HUES6 (cell line): ENCODE data around the gene GATAD2B.
"Not testable (repeated sequence)": the region's sequence is repeated elsewhere in the genome, so short reads cannot be mapped to it uniquely, and the experiment has no call there.

Experiments used
- H3K27ac ChIP-seq: 2 replicates; pipeline ENCODE4 v1.7.0; 2013; ENCODE audit warnings: low read depth, mild to moderate bottlenecking, low read length, inconsistent platforms
- H3K27me3 ChIP-seq: 2 replicates; pipeline ENCODE4 v1.6.1; 2013; ENCODE audit warnings: low read length; ENCODE audit not compliant: control insufficient read depth, insufficient read depth
- H3K36me3 ChIP-seq: 2 replicates; pipeline ENCODE4 v1.6.1; 2013; ENCODE audit warnings: low read length; ENCODE audit not compliant: control insufficient read depth, insufficient read depth
- H3K4me1 ChIP-seq: 2 replicates; pipeline ENCODE4 v1.6.1; 2013; ENCODE audit warnings: low read length; ENCODE audit not compliant: control insufficient read depth, insufficient read depth
- H3K4me3 ChIP-seq: 2 replicates; pipeline ENCODE4 v1.5.1; 2013; ENCODE audit warnings: low read depth, low read length
- H3K9ac ChIP-seq: one replicate; pipeline ENCODE4 v1.6.1; 2013; ENCODE audit warnings: mild to moderate bottlenecking, low read length
- H3K9me3 ChIP-seq: 2 replicates; pipeline ENCODE4 v1.6.1; 2013; ENCODE audit warnings: low read depth, low read length; ENCODE audit not compliant: control insufficient read depth, insufficient read depth

Gene GATAD2B

DNA sequence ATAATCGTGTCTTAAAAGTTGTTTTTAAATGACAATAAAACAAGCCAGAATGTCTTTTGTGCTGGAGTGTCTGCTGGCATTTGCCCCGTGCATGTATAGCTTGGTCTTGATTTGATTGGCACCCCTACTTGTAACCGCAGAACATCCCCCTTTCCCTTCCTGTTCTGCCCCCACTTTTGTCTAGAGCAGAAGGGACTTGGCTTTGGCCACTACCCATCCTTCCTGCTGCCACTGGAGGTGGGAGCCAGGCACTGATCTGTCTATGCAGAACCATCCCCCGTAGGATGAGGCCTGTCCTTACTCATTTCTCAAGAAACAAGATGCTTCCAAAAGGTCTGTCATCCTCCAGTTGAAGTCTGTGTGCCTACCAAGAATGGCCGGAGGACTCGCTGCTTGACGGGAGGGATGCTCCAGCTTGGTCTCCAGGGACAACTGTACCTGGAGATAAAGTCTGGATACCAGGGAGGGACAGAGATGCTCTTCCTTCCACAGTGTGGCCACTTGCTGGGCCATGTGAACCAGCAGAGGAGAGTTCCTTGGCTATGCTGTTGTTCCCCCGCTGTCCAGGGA lies 148.7 kb downstream of the GATAD2B start:
- no peak overlapping the region for H3K4me3 ChIP-seq
- H3K9me3 ChIP-seq = no peaks in the 10 kb centered on the region
- peaks cover 18% of the 10 kb centered on the region for H3K4me1 ChIP-seq
- H3K9ac ChIP-seq = no peak overlapping the region
- H3K27ac ChIP-seq = no peak overlapping the region
- no peaks in the 10 kb centered on the region for H3K27me3 ChIP-seq
- peaks cover 46% of the 10 kb centered on the region for H3K36me3 ChIP-seq

DNA sequence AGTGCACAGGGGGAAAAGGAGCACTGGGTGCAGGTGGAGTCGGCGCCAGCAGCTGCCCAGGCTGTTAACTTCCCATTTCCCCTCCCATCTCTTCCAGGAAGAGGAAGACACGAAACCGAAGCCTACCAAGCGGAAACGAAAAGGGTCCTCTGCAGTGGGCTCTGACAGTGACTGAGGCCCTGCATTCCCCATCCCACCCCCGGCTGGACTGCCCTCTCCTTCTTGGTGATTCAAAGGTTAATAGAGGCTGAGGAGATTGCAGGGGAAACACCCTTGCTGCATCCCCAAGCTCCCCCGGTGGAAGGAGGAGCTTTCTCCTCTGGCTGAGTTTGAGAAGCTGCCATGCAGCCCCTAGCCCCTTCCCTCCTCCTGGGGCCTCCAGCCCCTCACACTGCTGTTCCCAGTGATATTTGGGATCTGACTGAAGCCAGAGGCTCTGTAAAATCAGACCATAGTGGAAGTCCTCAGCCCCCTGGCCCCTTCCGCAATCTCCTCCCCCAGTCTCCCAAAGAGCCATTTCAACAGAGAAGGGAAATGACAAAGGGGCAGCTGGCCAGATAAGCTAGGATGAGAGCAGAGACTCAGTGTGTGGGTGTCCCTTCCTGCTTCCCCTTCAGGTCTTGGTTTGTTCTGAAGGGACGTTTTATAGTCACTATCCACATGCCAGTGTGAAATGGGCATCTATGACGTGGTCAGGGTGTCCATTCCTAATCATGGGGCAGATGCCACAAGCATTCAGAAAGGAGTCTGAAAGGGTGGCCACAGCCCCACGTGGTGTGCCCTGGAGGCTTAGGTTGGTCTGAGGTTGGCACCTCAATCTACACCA lies 149.5 kb downstream of the GATAD2B start:
- Histone ChIP-seq H3K4me3 (no peak overlapping the region), H3K9ac (no peak overlapping the region), H3K27me3 (no peaks in the 10 kb centered on the region), H3K36me3 (peaks cover 52% of the 10 kb centered on the region), H3K27ac (no peak overlapping the region), H3K4me1 (peaks cover 18% of the 10 kb centered on the region), H3K9me3 (no peaks in the 10 kb centered on the region)

DNA sequence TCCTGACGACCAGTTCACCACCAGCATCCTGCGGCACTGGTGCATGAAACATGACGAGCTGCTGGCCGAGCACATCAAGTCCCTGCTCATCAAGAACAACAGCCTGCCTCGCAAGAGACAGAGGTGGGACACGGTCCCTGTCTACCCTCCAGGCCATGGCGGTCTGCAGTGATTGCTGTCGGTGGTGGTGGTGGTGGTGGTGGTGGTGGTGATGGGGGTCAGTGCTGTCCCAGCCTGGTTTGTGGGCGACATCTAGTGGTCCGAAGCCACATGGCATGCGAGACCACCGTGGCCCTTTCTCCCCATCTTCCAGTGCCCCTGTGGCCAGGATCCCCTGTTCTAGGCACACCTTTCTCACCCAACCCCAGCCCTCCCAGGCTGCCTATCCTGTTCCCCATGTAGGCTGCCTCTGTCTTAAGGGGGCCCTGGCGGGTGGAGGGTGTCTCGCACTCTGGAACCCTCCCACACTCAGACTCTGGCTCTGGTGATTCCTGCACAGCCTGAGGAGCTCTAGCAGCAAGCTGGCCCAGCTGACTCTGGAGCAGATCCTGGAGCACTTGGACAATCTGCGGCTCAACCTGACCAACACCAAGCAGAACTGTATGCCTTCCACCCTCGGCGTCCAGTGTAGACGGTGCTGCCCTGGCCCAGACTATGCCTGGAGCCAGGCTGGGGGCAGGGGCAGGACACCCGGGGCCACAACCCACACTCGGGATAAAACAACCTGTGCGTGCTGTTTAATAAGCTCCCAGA lies 150.8 kb downstream of the GATAD2B start:
- Histone ChIP-seq H3K27ac (no peak overlapping the region), H3K27me3 (no peaks in the 10 kb centered on the region), H3K9me3 (no peaks in the 10 kb centered on the region), H3K9ac (no peak overlapping the region), H3K36me3 (peaks cover 64% of the 10 kb centered on the region), H3K4me1 (peaks cover 16% of the 10 kb centered on the region), H3K4me3 (no peak overlapping the region)

DNA sequence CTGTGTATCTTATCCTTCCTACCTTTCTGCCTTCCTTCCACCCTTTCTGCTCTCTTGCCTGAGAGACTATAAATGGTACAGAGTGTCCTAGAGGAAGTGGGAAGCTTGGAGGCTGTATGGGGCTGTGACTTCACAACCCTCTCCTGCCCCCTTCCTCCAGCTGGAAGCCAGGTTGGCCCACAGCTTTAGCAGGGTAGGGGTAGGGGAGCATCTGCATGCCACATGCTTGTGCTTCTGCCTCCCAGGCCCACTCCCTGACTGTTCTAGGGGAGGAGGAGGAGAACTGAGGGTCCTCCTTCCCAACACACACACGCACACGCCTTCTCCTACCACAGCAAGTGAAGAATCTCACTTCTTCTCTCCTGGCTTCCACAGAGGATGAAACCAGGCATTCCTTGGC lies 151.5 kb downstream of the GATAD2B start:
- Histone ChIP-seq H3K9ac (no peak overlapping the region), H3K9me3 (no peaks in the 10 kb centered on the region), H3K27me3 (no peaks in the 10 kb centered on the region), H3K4me3 (no peak overlapping the region), H3K27ac (no peak overlapping the region), H3K4me1 (peaks cover 9% of the 10 kb centered on the region), H3K36me3 (peaks cover 69% of the 10 kb centered on the region)

DNA sequence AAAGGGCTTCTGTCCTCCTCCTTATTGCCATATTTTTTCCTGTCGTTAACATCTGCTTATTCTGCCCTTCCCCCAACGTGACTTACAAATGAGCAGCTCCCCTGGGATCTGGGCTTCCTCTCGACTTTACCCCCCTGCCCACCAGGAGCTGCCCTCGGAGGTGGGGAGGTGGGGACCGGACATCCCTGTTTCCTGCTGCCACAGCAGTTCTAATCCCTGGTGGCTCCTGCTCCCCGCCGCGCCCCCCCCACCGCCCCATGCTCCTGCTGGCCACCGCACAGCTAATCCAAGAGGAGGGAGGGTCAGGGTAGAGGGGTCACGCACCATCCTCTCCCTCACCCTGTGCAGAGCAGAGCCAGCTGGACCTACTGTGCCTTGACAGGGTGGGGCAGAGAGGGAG lies 152.0 kb downstream of the GATAD2B start:
- Histone ChIP-seq H3K27ac (no peak overlapping the region), H3K4me1 (peaks cover 7% of the 10 kb centered on the region), H3K27me3 (no peaks in the 10 kb centered on the region), H3K4me3 (no peak overlapping the region), H3K36me3 (peaks cover 74% of the 10 kb centered on the region), H3K9ac (no peak overlapping the region), H3K9me3 (no peaks in the 10 kb centered on the region)

DNA sequence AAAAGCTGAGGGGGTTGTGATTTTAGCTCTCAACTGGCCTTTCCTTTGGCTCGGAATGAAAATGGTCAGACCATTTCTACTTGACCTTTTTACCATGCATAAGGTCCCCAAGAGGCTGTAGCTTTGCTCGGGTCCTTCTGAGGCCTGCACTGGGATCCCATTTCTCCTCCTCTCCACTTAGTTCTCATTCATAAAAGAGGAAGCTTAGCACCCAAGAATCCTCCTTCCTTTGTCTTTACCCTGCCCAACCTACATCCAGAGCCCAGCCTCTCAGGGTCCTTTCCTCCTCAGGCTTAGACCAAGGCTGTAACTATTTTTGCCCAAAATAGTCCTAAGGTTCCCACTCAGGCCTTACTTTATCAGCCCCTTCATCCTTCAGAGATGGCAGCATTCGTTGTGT lies 153.6 kb downstream of the GATAD2B start:
- no peaks in the 10 kb centered on the region for H3K9me3 ChIP-seq
- no peak overlapping the region for H3K9ac ChIP-seq
- no peak overlapping the region for H3K4me3 ChIP-seq
- H3K4me1 ChIP-seq = no peaks in the 10 kb centered on the region
- peaks cover 87% of the 10 kb centered on the region for H3K36me3 ChIP-seq
- no peaks in the 10 kb centered on the region for H3K27me3 ChIP-seq
- no peak overlapping the region for H3K27ac ChIP-seq

DNA sequence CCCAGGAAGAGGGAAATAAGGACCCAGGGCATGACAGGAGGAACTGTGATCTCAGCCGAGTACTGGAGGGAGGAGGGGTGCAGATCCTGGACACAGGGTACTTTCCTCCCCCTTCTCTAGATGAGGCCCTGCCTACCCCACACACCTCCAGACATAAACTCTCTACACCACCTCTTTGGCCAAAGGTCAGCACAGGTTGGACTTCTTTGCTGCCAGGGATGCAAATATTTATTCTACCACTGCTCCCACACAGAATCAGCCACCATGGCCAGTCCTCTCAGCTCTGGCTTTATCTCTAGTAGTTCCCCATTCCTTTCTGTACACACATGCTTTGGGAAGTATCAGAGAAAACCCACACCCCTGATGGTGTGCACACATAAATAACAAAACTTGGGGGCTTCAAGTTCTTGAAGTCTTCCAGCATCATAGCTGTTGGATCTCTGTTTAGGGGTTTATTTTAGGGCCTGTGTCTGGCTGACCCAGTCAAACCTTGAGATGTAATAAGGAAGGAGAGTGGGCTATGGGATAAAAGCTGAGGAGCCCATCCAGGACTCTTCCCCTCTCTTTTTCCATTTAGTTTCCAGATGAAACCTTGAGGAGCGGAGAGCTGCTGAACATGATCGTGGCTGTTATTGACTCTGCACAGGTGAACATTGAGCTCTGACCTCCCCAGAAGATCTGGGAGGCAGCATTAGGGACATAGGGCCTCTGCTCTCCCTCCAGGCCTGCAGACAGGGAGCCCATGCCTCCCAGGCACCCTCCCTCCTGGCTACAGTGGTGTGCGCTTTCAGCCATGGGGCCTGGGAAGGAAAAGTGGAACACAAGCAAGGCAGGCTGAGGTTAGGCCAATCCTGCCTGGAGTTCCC lies 154.2 kb downstream of the GATAD2B start:
- Histone ChIP-seq H3K4me3 (no peak overlapping the region), H3K4me1 (no peaks in the 10 kb centered on the region), H3K9me3 (no peaks in the 10 kb centered on the region), H3K36me3 (peaks cover 92% of the 10 kb centered on the region), H3K27ac (no peak overlapping the region), H3K27me3 (no peaks in the 10 kb centered on the region), H3K9ac (no peak overlapping the region)

DNA sequence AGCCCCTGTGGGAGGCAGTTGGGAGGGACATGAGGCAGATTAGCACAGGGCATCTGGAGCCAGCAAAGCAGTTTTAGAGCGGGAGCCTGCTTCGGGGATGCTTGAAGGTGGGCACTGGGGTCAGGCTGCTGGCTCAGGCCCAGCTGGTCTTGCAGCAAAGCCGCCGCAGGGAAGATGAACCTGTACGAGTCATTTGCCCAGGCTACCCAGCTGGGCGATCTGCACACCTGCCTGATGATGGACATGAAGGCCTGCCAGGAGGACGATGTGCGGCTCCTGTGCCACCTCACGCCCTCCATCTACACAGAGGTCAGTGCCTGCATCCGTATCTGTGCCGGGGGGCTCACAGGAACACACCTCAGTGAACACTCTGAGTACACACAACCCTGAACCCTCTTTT lies 155.3 kb downstream of the GATAD2B start:
- Histone ChIP-seq H3K27me3 (no peaks in the 10 kb centered on the region), H3K9ac (no peak overlapping the region), H3K9me3 (no peaks in the 10 kb centered on the region), H3K4me3 (no peak overlapping the region), H3K4me1 (no peaks in the 10 kb centered on the region), H3K36me3 (peaks cover 93% of the 10 kb centered on the region), H3K27ac (no peak overlapping the region)

DNA sequence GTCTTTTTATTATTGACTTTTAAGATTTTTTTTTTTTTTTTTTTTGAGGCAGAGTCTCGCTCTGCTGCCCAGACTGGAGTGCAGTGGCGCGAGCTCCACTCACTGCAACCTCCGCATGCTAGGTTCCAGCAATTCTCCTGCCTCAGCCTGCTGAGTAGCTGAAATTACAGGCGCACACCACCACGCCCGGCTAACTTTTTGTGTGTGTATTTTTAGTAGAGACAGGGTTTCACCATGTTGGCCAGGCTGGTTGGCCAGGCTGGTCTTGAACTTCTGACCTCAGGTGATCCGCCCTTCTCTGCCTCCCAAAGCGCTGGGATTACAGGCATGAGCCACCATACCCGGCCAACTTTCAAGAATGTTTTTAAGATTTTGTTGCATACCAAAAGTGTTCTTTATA lies 156.1 kb downstream of the GATAD2B start:
- H3K4me3 ChIP-seq, H3K4me1 ChIP-seq, H3K9ac ChIP-seq, H3K27ac ChIP-seq, H3K9me3 ChIP-seq, H3K27me3 ChIP-seq: not testable (repeated sequence)
- peaks cover 92% of the 10 kb centered on the region for H3K36me3 ChIP-seq

DNA sequence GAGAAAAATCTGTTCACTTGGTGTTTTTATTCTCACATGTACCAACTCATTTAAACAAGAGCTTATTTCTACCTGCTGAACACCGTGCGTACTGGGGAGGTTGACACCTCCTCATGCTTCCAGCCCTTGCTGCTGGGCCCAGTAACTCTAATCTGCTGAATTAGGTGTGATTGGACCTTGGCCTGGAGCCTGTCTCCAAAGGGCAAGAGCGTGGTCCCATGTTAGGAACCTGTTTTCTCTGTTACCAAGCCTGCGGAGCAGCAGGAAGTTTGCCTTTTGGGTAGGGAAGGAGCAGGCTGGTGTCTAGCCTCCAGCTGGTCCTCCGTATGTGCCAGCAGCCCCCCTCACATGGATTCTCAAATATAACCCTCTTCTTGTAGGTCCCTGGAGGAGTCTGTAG lies 158.5 kb downstream of the GATAD2B start:
- Histone ChIP-seq H3K27ac (no peak overlapping the region), H3K36me3 (peaks cover 94% of the 10 kb centered on the region), H3K27me3 (no peaks in the 10 kb centered on the region), H3K4me1 (no peaks in the 10 kb centered on the region), H3K9ac (no peak overlapping the region), H3K4me3 (no peak overlapping the region), H3K9me3 (no peaks in the 10 kb centered on the region)
